K562 (cell line): ENCODE results near the gene XIRP1. TPM values are rescaled to one million over a fixed set of nuclear protein-coding genes. Genes with fewer than 3 reads are reported as not detected.

Experiments used
- FOSL1 ChIP-seq: fragments of 200-800 bp; sonication (Bioruptor generic); conservative IDR thresholded peaks from 2 replicates; pipeline ENCODE4 v1.6.1; 2016; ENCODE audit warnings: missing genetic modification characterization, missing compliant biosample characterization
- KLF13 ChIP-seq: fragments of 450-650 bp; IDR thresholded peaks from 2 replicates; pipeline ENCODE4 v1.6.1; 2016; ENCODE audit warnings: missing genetic modification characterization, low read depth, mild to moderate bottlenecking, missing compliant biosample characterization, moderate library complexity, borderline replicate concordance
- NFIC ChIP-seq: fragments of 450-650 bp; IDR thresholded peaks from 2 replicates; pipeline ENCODE4 v1.6.1; 2017; ENCODE audit warnings: mild to moderate bottlenecking, inconsistent platforms
- POLR3G ChIP-seq: IDR thresholded peaks from 2 replicates; pipeline ENCODE4 v1.6.1; 2011; ENCODE audit not compliant: insufficient read length, insufficient replicate concordance; ENCODE audit errors: extremely low read depth
- ZFPM2 ChIP-seq: fragments of 250-450 bp; sonication (Bioruptor Pico); IDR thresholded peaks from 2 replicates; pipeline ENCODE4 v1.5.1; 2022; ENCODE audit warnings: mild to moderate bottlenecking
- polyA plus RNA-seq, 8 experiments: library from polyadenylated mRNA; depleted of rRNA in 4 of 8; stranded (reverse) in 5 of 8; unstranded in 3 of 8; fragments of >200 nt; fragmentation: Nextera tagmentation in 2 of 8; fragmentation: Illumina TruSeq in 1 of 8; extraction: Ambion mirVana in 2 of 8; extraction: Trizol in 1 of 8; gene quantifications; 2 replicates each; pipeline versions ENCODE4 v1.2.1 to v1.2.3, GENCODE V29; 2011 to 2014; ENCODE audit warnings: inconsistent platforms in 1 of 8, missing spikeins in 1 of 8
- total RNA-seq, 7 experiments: library from RNA; depleted of rRNA in 6 of 7; stranded (reverse); fragments of >200 nt in 6 of 7; fragmentation: Illumina TruSeq in 2 of 7; extraction: Trizol in 2 of 7; gene quantifications; 2 replicates each; pipeline versions ENCODE4 v1.2.1 to v1.2.3, GENCODE V29; 2011 to 2021; ENCODE audit warnings: low replicate concordance in 1 of 7
- TF ChIP-seq, protein P1 (sequence below): fragments of 450-650 bp; IDR thresholded peaks from 2 replicates; pipeline ENCODE4 v1.6.1; 2018; ENCODE audit not compliant: partially characterized antibody
- TF ChIP-seq, protein P2 (sequence below), 2 experiments: fragments of 450-650 bp; IDR thresholded peaks; 2 replicates each; pipeline ENCODE4 v1.6.1; 2016
- TF ChIP-seq, protein P3 (sequence below), 2 experiments: fragments of 150-350 bp in 1 of 2; IDR thresholded peaks; 2 replicates each; pipeline ENCODE4 v1.6.1; 2012 to 2016; ENCODE audit warnings: low read depth in 2 of 2, low read length in 2 of 2, mild to moderate bottlenecking in 1 of 2, moderate library complexity in 1 of 2
- TF ChIP-seq, protein P4 (sequence below): fragments of 200-800 bp; sonication (Bioruptor generic); IDR thresholded peaks from 2 replicates; pipeline ENCODE4 v1.6.1; 2016; ENCODE audit warnings: missing genetic modification characterization, missing compliant biosample characterization

The XIRP1 gene
- total and polyA plus RNA-seq, 9 of the 15 experiments (the other 6 are each of a cell fraction or from before 2014, with no cell fraction given), result 0.03 to 0.27 (median 0.08) TPM; not detected in 3

DNA sequence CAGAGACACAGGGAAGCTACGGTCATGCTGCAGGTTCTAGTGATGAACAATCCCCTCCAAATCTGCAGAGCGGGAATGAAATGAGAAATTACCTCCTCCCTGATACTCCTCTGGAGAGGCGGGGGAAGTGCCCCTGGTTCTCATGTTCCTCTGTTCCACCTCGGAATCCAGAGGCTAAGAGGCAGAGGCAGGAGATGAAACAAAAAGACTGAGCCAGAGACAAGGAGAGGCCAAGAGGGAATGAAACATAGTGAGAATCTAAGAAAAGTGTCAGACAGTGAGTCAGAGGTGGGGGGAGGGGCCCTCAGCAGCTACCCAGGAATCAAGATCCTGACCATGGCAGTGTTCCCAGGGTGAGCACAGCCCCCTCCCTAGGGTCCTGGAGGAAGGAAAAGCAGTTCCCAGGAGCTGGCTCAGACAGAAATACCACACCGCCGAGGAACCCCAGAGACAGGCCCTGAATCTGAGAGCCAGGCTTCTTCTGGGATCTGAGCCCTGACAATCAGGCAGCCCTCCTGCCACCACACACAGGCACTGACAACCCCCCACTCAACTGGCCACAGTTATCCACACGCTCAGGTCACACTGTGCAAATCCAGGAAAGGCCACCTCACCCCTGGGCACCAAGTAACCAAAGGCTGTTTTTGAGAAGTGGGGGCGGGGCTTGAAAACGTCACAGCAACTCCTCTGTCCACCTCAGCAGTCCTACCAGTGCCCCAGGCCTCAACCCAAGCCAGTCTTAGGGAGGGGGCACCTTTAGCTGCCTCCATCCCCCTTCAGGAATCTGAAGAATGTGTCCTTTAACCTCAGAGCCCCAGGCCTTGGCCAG lies 41.4 kb downstream of the XIRP1 start (continued):
- TF ChIP-seq NFIC (peak; percentile 42), ZFPM2 (CRISPR knock-in tag) (no peak), KLF13 (tag) (no peak), POLR3G (no peak), FOSL1 (tag) (peak; percentile 96)
- TF ChIP-seq, protein P1, sequence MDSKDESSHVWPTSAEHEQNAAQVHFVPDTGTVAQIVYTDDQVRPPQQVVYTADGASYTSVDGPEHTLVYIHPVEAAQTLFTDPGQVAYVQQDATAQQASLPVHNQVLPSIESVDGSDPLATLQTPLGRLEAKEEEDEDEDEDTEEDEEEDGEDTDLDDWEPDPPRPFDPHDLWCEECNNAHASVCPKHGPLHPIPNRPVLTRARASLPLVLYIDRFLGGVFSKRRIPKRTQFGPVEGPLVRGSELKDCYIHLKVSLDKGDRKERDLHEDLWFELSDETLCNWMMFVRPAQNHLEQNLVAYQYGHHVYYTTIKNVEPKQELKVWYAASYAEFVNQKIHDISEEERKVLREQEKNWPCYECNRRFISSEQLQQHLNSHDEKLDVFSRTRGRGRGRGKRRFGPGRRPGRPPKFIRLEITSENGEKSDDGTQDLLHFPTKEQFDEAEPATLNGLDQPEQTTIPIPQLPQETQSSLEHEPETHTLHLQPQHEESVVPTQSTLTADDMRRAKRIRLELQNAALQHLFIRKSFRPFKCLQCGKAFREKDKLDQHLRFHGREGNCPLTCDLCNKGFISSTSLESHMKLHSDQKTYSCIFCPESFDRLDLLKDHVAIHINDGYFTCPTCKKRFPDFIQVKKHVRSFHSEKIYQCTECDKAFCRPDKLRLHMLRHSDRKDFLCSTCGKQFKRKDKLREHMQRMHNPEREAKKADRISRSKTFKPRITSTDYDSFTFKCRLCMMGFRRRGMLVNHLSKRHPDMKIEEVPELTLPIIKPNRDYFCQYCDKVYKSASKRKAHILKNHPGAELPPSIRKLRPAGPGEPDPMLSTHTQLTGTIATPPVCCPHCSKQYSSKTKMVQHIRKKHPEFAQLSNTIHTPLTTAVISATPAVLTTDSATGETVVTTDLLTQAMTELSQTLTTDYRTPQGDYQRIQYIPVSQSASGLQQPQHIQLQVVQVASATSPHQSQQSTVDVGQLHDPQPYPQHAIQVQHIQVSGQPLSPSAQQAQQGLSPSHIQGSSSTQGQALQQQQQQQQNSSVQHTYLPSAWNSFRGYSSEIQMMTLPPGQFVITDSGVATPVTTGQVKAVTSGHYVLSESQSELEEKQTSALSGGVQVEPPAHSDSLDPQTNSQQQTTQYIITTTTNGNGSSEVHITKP, result no peak
- TF ChIP-seq, protein P2, sequence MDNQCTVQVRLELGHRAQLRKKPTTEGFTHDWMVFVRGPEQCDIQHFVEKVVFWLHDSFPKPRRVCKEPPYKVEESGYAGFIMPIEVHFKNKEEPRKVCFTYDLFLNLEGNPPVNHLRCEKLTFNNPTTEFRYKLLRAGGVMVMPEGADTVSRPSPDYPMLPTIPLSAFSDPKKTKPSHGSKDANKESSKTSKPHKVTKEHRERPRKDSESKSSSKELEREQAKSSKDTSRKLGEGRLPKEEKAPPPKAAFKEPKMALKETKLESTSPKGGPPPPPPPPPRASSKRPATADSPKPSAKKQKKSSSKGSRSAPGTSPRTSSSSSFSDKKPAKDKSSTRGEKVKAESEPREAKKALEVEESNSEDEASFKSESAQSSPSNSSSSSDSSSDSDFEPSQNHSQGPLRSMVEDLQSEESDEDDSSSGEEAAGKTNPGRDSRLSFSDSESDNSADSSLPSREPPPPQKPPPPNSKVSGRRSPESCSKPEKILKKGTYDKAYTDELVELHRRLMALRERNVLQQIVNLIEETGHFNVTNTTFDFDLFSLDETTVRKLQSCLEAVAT (IDR thresholded peaks at IDR 0.05), result no peak
- TF ChIP-seq, protein P3, sequence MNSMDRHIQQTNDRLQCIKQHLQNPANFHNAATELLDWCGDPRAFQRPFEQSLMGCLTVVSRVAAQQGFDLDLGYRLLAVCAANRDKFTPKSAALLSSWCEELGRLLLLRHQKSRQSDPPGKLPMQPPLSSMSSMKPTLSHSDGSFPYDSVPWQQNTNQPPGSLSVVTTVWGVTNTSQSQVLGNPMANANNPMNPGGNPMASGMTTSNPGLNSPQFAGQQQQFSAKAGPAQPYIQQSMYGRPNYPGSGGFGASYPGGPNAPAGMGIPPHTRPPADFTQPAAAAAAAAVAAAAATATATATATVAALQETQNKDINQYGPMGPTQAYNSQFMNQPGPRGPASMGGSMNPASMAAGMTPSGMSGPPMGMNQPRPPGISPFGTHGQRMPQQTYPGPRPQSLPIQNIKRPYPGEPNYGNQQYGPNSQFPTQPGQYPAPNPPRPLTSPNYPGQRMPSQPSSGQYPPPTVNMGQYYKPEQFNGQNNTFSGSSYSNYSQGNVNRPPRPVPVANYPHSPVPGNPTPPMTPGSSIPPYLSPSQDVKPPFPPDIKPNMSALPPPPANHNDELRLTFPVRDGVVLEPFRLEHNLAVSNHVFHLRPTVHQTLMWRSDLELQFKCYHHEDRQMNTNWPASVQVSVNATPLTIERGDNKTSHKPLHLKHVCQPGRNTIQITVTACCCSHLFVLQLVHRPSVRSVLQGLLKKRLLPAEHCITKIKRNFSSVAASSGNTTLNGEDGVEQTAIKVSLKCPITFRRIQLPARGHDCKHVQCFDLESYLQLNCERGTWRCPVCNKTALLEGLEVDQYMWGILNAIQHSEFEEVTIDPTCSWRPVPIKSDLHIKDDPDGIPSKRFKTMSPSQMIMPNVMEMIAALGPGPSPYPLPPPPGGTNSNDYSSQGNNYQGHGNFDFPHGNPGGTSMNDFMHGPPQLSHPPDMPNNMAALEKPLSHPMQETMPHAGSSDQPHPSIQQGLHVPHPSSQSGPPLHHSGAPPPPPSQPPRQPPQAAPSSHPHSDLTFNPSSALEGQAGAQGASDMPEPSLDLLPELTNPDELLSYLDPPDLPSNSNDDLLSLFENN (IDR thresholded peaks at IDR 0.05; ENCODE audit: low read depth in 2 of 2, low read length in 2 of 2), result no peak
- TF ChIP-seq, protein P4, sequence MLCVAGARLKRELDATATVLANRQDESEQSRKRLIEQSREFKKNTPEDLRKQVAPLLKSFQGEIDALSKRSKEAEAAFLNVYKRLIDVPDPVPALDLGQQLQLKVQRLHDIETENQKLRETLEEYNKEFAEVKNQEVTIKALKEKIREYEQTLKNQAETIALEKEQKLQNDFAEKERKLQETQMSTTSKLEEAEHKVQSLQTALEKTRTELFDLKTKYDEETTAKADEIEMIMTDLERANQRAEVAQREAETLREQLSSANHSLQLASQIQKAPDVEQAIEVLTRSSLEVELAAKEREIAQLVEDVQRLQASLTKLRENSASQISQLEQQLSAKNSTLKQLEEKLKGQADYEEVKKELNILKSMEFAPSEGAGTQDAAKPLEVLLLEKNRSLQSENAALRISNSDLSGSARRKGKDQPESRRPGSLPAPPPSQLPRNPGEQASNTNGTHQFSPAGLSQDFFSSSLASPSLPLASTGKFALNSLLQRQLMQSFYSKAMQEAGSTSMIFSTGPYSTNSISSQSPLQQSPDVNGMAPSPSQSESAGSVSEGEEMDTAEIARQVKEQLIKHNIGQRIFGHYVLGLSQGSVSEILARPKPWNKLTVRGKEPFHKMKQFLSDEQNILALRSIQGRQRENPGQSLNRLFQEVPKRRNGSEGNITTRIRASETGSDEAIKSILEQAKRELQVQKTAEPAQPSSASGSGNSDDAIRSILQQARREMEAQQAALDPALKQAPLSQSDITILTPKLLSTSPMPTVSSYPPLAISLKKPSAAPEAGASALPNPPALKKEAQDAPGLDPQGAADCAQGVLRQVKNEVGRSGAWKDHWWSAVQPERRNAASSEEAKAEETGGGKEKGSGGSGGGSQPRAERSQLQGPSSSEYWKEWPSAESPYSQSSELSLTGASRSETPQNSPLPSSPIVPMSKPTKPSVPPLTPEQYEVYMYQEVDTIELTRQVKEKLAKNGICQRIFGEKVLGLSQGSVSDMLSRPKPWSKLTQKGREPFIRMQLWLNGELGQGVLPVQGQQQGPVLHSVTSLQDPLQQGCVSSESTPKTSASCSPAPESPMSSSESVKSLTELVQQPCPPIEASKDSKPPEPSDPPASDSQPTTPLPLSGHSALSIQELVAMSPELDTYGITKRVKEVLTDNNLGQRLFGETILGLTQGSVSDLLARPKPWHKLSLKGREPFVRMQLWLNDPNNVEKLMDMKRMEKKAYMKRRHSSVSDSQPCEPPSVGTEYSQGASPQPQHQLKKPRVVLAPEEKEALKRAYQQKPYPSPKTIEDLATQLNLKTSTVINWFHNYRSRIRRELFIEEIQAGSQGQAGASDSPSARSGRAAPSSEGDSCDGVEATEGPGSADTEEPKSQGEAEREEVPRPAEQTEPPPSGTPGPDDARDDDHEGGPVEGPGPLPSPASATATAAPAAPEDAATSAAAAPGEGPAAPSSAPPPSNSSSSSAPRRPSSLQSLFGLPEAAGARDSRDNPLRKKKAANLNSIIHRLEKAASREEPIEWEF (CRISPR knock-in tag), result no peak
